DOHH2 (cell line): ENCODE measurements around the gene FUOM.
"Not testable (repeated sequence)": the region's sequence is repeated elsewhere in the genome, so short reads cannot be mapped to it uniquely, and the experiment has no call there.

Source experiments
- CTCF ChIP-seq: fragments of 200-600 bp; sonication (generic); IDR thresholded peaks from one replicate; pipeline ENCODE4 v1.5.1; 2014; ENCODE audit warnings: antibody characterized with exemption, mild to moderate bottlenecking, low read depth, low read length; ENCODE audit not compliant: poor library complexity, severe bottlenecking
- EZH2phosphoT487 ChIP-seq: fragments of 200-600 bp; sonication (generic); IDR thresholded peaks from 2 replicates; pipeline ENCODE4 v1.6.1; 2017; ENCODE audit warnings: borderline replicate concordance, mild to moderate bottlenecking, antibody characterized with exemption, low read length, moderate library complexity, mixed read lengths

GRCh38 chr10:133322064-133322709 is 35.6 kb downstream of the FUOM start:
- TF ChIP-seq CTCF, EZH2phosphoT487: not testable (repeated sequence)
